Fibroblast of lung (primary cell): Measurements from ENCODE around the gene NOP9. TPM values are rescaled to one million over a fixed set of nuclear protein-coding genes. Genes with fewer than 3 reads are reported as not detected.

ENCODE experiments used
- DNase-seq, 2 donors: peaks; one replicate each; pipeline versions ENCODE4 v3.0.0 to v3.0.0-alpha.2; 2010; ENCODE audit warnings: low read depth in 2 of 2
- H2AFZ ChIP-seq: 2 replicates; pipeline ENCODE4 v1.5.1; 2012; ENCODE audit warnings: low read length, control low read depth, inconsistent platforms
- H3K27ac ChIP-seq: 2 replicates; pipeline ENCODE4 v1.5.1; 2011; ENCODE audit warnings: low read length, control low read depth; ENCODE audit not compliant: insufficient read depth
- H3K27me3 ChIP-seq: 2 replicates; pipeline ENCODE4 v1.5.1; 2011; ENCODE audit warnings: mild to moderate bottlenecking, low read length; ENCODE audit not compliant: control insufficient read depth, insufficient read depth
- H3K36me3 ChIP-seq: 2 replicates; pipeline ENCODE4 v1.5.1; 2011; ENCODE audit warnings: low read length; ENCODE audit not compliant: control insufficient read depth, insufficient read depth
- H3K4me1 ChIP-seq: 2 replicates; pipeline ENCODE4 v1.5.1; 2011; ENCODE audit warnings: low read length; ENCODE audit not compliant: control insufficient read depth, insufficient read depth; ENCODE audit errors: extremely low read depth
- H3K4me2 ChIP-seq: 2 replicates; pipeline ENCODE4 v1.5.1; 2011; ENCODE audit warnings: low read length, control low read depth; ENCODE audit not compliant: insufficient read depth; ENCODE audit errors: extremely low read depth
- H3K4me3 ChIP-seq, 4 experiments: fragments of 200-600 bp in 1 of 4; sonication (generic) in 1 of 4; replicated peaks in 1 of 4; 2 replicates each; pipeline ENCODE4 v1.5.1; 2011 to 2016; ENCODE audit warnings: low read length in 4 of 4, low read depth in 3 of 4, mild to moderate bottlenecking in 3 of 4, control low read depth in 2 of 4, inconsistent platforms in 1 of 4, mixed read lengths in 1 of 4; ENCODE audit not compliant: insufficient read depth in 1 of 4; ENCODE audit errors: control extremely low read depth in 1 of 4
- H3K79me2 ChIP-seq: 2 replicates; pipeline ENCODE4 v1.5.1; 2012; ENCODE audit warnings: mild to moderate bottlenecking, low read length, inconsistent platforms; ENCODE audit not compliant: control insufficient read depth, insufficient read depth
- H3K9ac ChIP-seq: 2 replicates; pipeline ENCODE4 v1.5.1; 2011; ENCODE audit warnings: mild to moderate bottlenecking, low read length, control low read depth; ENCODE audit not compliant: insufficient read depth
- H3K9me3 ChIP-seq: 2 replicates; pipeline ENCODE4 v1.5.1; 2012; ENCODE audit warnings: low read depth, low read length; ENCODE audit not compliant: control insufficient read depth, insufficient read depth
- H4K20me1 ChIP-seq: 2 replicates; pipeline ENCODE4 v1.5.1; 2011; ENCODE audit warnings: low read length; ENCODE audit not compliant: control insufficient read depth, insufficient read depth; ENCODE audit errors: extremely low read depth
- CTCF ChIP-seq, 2 donors: IDR thresholded peaks in 1 of 2; conservative IDR thresholded peaks in 1 of 2; 1 replicate in 1 of 2; 2 replicates in 1 of 2; pipeline ENCODE4 v1.5.1; 2011 to 2012; ENCODE audit warnings: low read length in 2 of 2, control low read depth in 1 of 2, inconsistent platforms in 1 of 2, low read depth in 1 of 2, mild to moderate bottlenecking in 1 of 2
- EZH2 ChIP-seq: IDR thresholded peaks from 2 replicates; pipeline ENCODE4 v1.5.1; 2012; ENCODE audit warnings: low read length, control low read depth, mild to moderate bottlenecking; ENCODE audit errors: missing control alignments
- polyA plus RNA-seq, 2 donors: library from polyadenylated mRNA; depleted of rRNA in 1 of 2; stranded (reverse) in 1 of 2; unstranded in 1 of 2; fragments of >200 nt; gene quantifications; 2 replicates each; pipeline ENCODE4 v1.2.1, GENCODE V29; 2011 to 2012; ENCODE audit warnings: missing spikeins in 1 of 2
- total RNA-seq: library from RNA; depleted of rRNA; stranded (reverse); fragments of >200 nt; gene quantifications from 2 replicates; pipeline ENCODE4 v1.2.1, GENCODE V29; 2014

The NOP9 gene
- total and polyA plus RNA-seq, 2 donors (not counting 1 experiment from before 2014, with no cell fraction given), result 8.0 to 16.2 TPM

- no peak for TF ChIP-seq CTCF (conservative IDR thresholded peaks at IDR 0.05 in 1 of 2, IDR thresholded peaks at IDR 0.05 in 1 of 2; ENCODE audit: low read depth in 1 of 2, low read length in 2 of 2)
- TF ChIP-seq EZH2, result no peak
- Histone ChIP-seq H3K4me1 (no peaks in the 10 kb centered on the region), H3K4me2 (no peak overlapping the region), H3K9ac (no peak overlapping the region), H3K27ac (no peak overlapping the region), H4K20me1 (no peaks in the 10 kb centered on the region), H2AFZ (no peak overlapping the region), H3K9me3 (no peaks in the 10 kb centered on the region), H3K27me3 (no peaks in the 10 kb centered on the region), H3K79me2 (no peaks in the 10 kb centered on the region), H3K36me3 (peaks cover 5% of the 10 kb centered on the region), H3K4me3 (no peak overlapping the region)
- DNase-seq, result no peak
These were observed 37.7 kb upstream of the NOP9 start for GRCh38 chr14:24261969-24262327.

- Histone ChIP-seq H4K20me1 (no peaks in the 10 kb centered on the region), H3K9ac (no peak within 1 kb of the TSS), H3K27me3 (no peaks in the 10 kb centered on the region), H3K9me3 (no peaks in the 10 kb centered on the region), H3K4me1 (no peaks in the 10 kb centered on the region), H3K36me3 (peaks cover 7% of the 10 kb centered on the region), H3K4me2 (no peak within 1 kb of the TSS), H3K79me2 (no peaks in the 10 kb centered on the region), H2AFZ (no peak within 1 kb of the TSS), H3K27ac (no peak within 1 kb of the TSS), H3K4me3 (no peak within 1 kb of the TSS)
- TF ChIP-seq CTCF (conservative IDR thresholded peaks at IDR 0.05 in 1 of 2, IDR thresholded peaks at IDR 0.05 in 1 of 2; ENCODE audit: low read depth in 1 of 2, low read length in 2 of 2) (no peak), EZH2 (no peak)
- peak in 1 of 2 donors; percentile 3 for DNase-seq
These were observed 36.6 kb upstream of the NOP9 start, which contains the start of gene TGM1 for GRCh38 chr14:24262821-24263733. TSS of gene TGM1 (minus strand) at chr14:24263177. CDS start at chr14:24262352, 825 bp downstream.

GRCh38 chr14:24263848-24264247 is 35.8 kb upstream of the NOP9 start:
- no peak overlapping the region for H3K4me3 ChIP-seq
- no peak for DNase-seq
- H4K20me1 ChIP-seq, result no peaks in the 10 kb centered on the region
- no peaks in the 10 kb centered on the region for H3K27me3 ChIP-seq
- peaks cover 7% of the 10 kb centered on the region for H3K36me3 ChIP-seq
- no peak overlapping the region for H3K27ac ChIP-seq
- H3K4me1 ChIP-seq, result no peaks in the 10 kb centered on the region
- no peaks in the 10 kb centered on the region for H3K79me2 ChIP-seq
- no peak overlapping the region for H2AFZ ChIP-seq
- no peak overlapping the region for H3K9ac ChIP-seq
- no peak overlapping the region for H3K4me2 ChIP-seq
- TF ChIP-seq EZH2 (no peak), CTCF (conservative IDR thresholded peaks at IDR 0.05 in 1 of 2, IDR thresholded peaks at IDR 0.05 in 1 of 2; ENCODE audit: low read depth in 1 of 2, low read length in 2 of 2) (no peak)
- H3K9me3 ChIP-seq, result no peaks in the 10 kb centered on the region
